HCT116 (cell line): ENCODE data around the gene DAGLB. TPM values are rescaled to one million over a fixed set of nuclear protein-coding genes. Genes with fewer than 3 reads are reported as not detected.

ENCODE experiments used
- ATAC-seq: fragments of 200-7000 bp; cut with Tn5 transposase; 2 replicates; pipeline ENCODE4 v1.9.1; 2020; ENCODE audit warnings: mild to moderate bottlenecking, moderate library complexity
- BruUV-seq: library from RNA; stranded (reverse); fragments of 400-500 nt; replicated peaks from 2 replicates; lab custom pipeline; 2021; lab: Mats Ljungman, UMichigan
- CTCF ChIA-PET: fragments of 300-600 bp; sonication (Branson Sonifier 250); formaldehyde crosslinking; loops from one replicate; lab custom pipeline; 2021; ENCODE audit warnings: antibody characterized with exemption; lab: Charles Lee
- POLR2A ChIA-PET: fragments of 300-600, 350-600 bp; sonication (Branson Sonifier 250); formaldehyde crosslinking; loops from one replicate; lab custom pipeline; 2021; ENCODE audit warnings: antibody characterized with exemption; lab: Charles Lee
- RAD21 ChIA-PET, 2 experiments: fragments of 300-600 bp; sonication (Branson Sonifier 250); formaldehyde crosslinking; loops; one replicate each; lab custom pipeline; 2023; ENCODE audit warnings: low total read pairs in 2 of 2; ENCODE audit not compliant: uncharacterized antibody in 2 of 2, unreplicated experiment in 2 of 2, low non-redundant PET in 1 of 2; lab: Charles Lee
- DNase-seq: peaks from one replicate; pipeline ENCODE4 v3.0.0-alpha.2; 2010; ENCODE audit warnings: low read depth, low spot score
- H2AFZ ChIP-seq: fragments of 200-600 bp; shearing (Covaris generic), sonication (generic); 2 replicates; pipeline ENCODE4 v1.6.1; 2017; ENCODE audit warnings: low read depth, mixed run types, mixed read lengths, antibody characterized with exemption, low read length; ENCODE audit not compliant: poor library complexity, severe bottlenecking
- H3K27ac ChIP-seq: 2 replicates; pipeline ENCODE4 v1.5.1; 2012; ENCODE audit warnings: low read depth, low read length
- H3K27me3 ChIP-seq: fragments of 200-600 bp; sonication (generic); 2 replicates; pipeline ENCODE4 v1.6.1; 2016; ENCODE audit warnings: mixed run types, low read length, mixed read lengths; ENCODE audit not compliant: insufficient read depth
- H3K36me3 ChIP-seq, 2 experiments: fragments of 200-500 bp in 1 of 2; fragments of 200-600 bp in 1 of 2; sonication (Bioruptor generic) in 1 of 2; sonication (generic) in 1 of 2; 2 replicates each; pipeline versions ENCODE4 v1.5.1 to v1.6.1; 2014 to 2016; ENCODE audit warnings: low read length in 2 of 2, inconsistent platforms in 1 of 2, mixed read lengths in 1 of 2, mixed run types in 1 of 2; ENCODE audit not compliant: insufficient read depth in 2 of 2, control insufficient read depth in 1 of 2
- H3K4me1 ChIP-seq, 2 experiments: fragments of 200-600 bp in 1 of 2; sonication (generic) in 1 of 2; 2 replicates each; pipeline versions ENCODE4 v1.5.1 to v1.6.1; 2012 to 2017; ENCODE audit warnings: low read length in 2 of 2, inconsistent platforms in 1 of 2, mild to moderate bottlenecking in 1 of 2, mixed read lengths in 1 of 2, mixed run types in 1 of 2, moderate library complexity in 1 of 2; ENCODE audit not compliant: insufficient read depth in 2 of 2, control insufficient read depth in 1 of 2
- H3K4me2 ChIP-seq: fragments of 200-600 bp; sonication (generic); 2 replicates; pipeline ENCODE4 v1.6.1; 2017; ENCODE audit warnings: mixed run types, low read length, mixed read lengths
- H3K4me3 ChIP-seq, 2 experiments: fragments of 200-600 bp in 1 of 2; sonication (generic) in 1 of 2; replicated peaks in 1 of 2; 2 replicates each; pipeline ENCODE4 v1.5.1; 2011 to 2016; ENCODE audit warnings: low read length in 2 of 2, control low read depth in 1 of 2, low read depth in 1 of 2, mild to moderate bottlenecking in 1 of 2, mixed read lengths in 1 of 2, mixed run types in 1 of 2
- H3K79me2 ChIP-seq: fragments of 200-600 bp; sonication (generic); 2 replicates; pipeline ENCODE4 v1.6.1; 2017; ENCODE audit warnings: mild to moderate bottlenecking, mixed run types, low read length, moderate library complexity, mixed read lengths; ENCODE audit not compliant: insufficient read depth
- H3K9ac ChIP-seq: fragments of 200-600 bp; sonication (generic); 2 replicates; pipeline ENCODE4 v1.6.1; 2016; ENCODE audit warnings: low read length, mixed read lengths
- H3K9me2 ChIP-seq: fragments of 200-600 bp; sonication (generic), shearing (Covaris generic); 2 replicates; pipeline ENCODE4 v1.6.1; 2017; ENCODE audit warnings: mixed run types, mild to moderate bottlenecking, moderate library complexity; ENCODE audit not compliant: insufficient read depth
- H3K9me3 ChIP-seq, 2 experiments: fragments of 200-500 bp in 1 of 2; fragments of 200-600 bp in 1 of 2; sonication (Bioruptor generic) in 1 of 2; sonication (generic) in 1 of 2; 2 replicates each; pipeline ENCODE4 v1.6.1; 2014 to 2017; ENCODE audit warnings: low read length in 2 of 2, mixed read lengths in 2 of 2, inconsistent platforms in 1 of 2, low read depth in 1 of 2, mild to moderate bottlenecking in 1 of 2, mixed run types in 1 of 2, moderate library complexity in 1 of 2; ENCODE audit not compliant: control insufficient read depth in 1 of 2, insufficient read depth in 1 of 2
- H4K20me1 ChIP-seq: fragments of 200-600 bp; sonication (generic), shearing (Covaris generic); 2 replicates; pipeline ENCODE4 v1.6.1; 2017; ENCODE audit warnings: mixed run types, mild to moderate bottlenecking, moderate library complexity; ENCODE audit not compliant: insufficient read depth
- CTCF ChIP-seq, 3 experiments: fragments of 200-600 bp in 1 of 3; sonication (generic) in 1 of 3; IDR thresholded peaks in 2 of 3; conservative IDR thresholded peaks in 1 of 3; 2 replicates each; pipeline ENCODE4 v1.5.1; 2012 to 2017; ENCODE audit warnings: low read depth in 2 of 3, low read length in 2 of 3, antibody characterized with exemption in 1 of 3, borderline replicate concordance in 1 of 3, control low read depth in 1 of 3, mild to moderate bottlenecking in 1 of 3, mixed read lengths in 1 of 3, mixed run types in 1 of 3, moderate library complexity in 1 of 3; ENCODE audit not compliant: insufficient read depth in 1 of 3
- EGR1 ChIP-seq: IDR thresholded peaks from 2 replicates; pipeline ENCODE4 v1.6.1; 2012; ENCODE audit warnings: low read depth
- ELF1 ChIP-seq: IDR thresholded peaks from 2 replicates; pipeline ENCODE4 v1.6.1; 2012; ENCODE audit warnings: low read depth, borderline replicate concordance
- FOSL1 ChIP-seq: IDR thresholded peaks from 2 replicates; pipeline ENCODE4 v1.6.1; 2012; ENCODE audit warnings: low read depth
- JUND ChIP-seq: IDR thresholded peaks from 2 replicates; pipeline ENCODE4 v1.6.1; 2012
- POLR2AphosphoS5 ChIP-seq: IDR thresholded peaks from 2 replicates; pipeline ENCODE4 v1.6.1; 2011; ENCODE audit warnings: mild to moderate bottlenecking, low read depth, low read length, moderate library complexity
- RAD21 ChIP-seq: IDR thresholded peaks from 2 replicates; pipeline ENCODE4 v1.6.1; 2012; ENCODE audit warnings: low read depth, mild to moderate bottlenecking
- SP1 ChIP-seq: IDR thresholded peaks from 2 replicates; pipeline ENCODE4 v1.6.1; 2012; ENCODE audit warnings: low read depth
- YY1 ChIP-seq: IDR thresholded peaks from 2 replicates; pipeline ENCODE4 v1.6.1; 2011; ENCODE audit warnings: low read length, low read depth, moderate library complexity, mild to moderate bottlenecking; ENCODE audit not compliant: insufficient replicate concordance; ENCODE audit errors: extremely low read depth
- ZBTB33 ChIP-seq: IDR thresholded peaks from 2 replicates; pipeline ENCODE4 v1.6.1; 2011; ENCODE audit warnings: mild to moderate bottlenecking, low read length, moderate library complexity; ENCODE audit not compliant: insufficient replicate concordance; ENCODE audit errors: extremely low read depth
- ZFX ChIP-seq: fragments of 450-650 bp; IDR thresholded peaks from 2 replicates; pipeline ENCODE4 v1.6.1; 2017
- intact Hi-C: fragments of 100-400 bp; cut with micrococcal nuclease; formaldehyde crosslinking; loops from 2 replicates; pipeline ENCODE4 v1.10.0; 2022
- total RNA-seq: library from RNA; stranded (reverse); gene quantifications from one replicate; pipeline ENCODE4 v1.2.1, GENCODE V29; 2021; ENCODE audit not compliant: unreplicated experiment

DAGLB gene
- total RNA-seq, 1 experiment from 2014 or later = 30.2 TPM

- TF ChIP-seq ZBTB33 (no peak), FOSL1 (no peak), YY1 (no peak), ELF1 (no peak), JUND (no peak), CTCF (IDR thresholded peaks at IDR 0.05 in 2 of 3, conservative IDR thresholded peaks at IDR 0.05 in 1 of 3; ENCODE audit: borderline replicate concordance in 1 of 3, insufficient read depth in 1 of 3, low read depth in 2 of 3, low read length in 2 of 3) (no peak), SP1 (no peak), POLR2AphosphoS5 (no peak), EGR1 (no peak), ZFX (no peak)
Measured at GRCh38 chr7:6425948-6426347, 21.8 kb downstream of the DAGLB start (continued).

- no peak overlapping the region for H3K9ac ChIP-seq
- no peaks in the 10 kb centered on the region for H3K27me3 ChIP-seq
- no peak overlapping the region for H3K4me2 ChIP-seq
- no peak overlapping the region for H2AFZ ChIP-seq
- H3K27ac ChIP-seq = no peak overlapping the region
- H3K9me2 ChIP-seq = no peaks in the 10 kb centered on the region
- H4K20me1 ChIP-seq = no peaks in the 10 kb centered on the region
- H3K4me1 ChIP-seq = no peaks in the 10 kb centered on the region
- ATAC-seq (peak; percentile 60), DNase-seq (no peak)
- ChIA-PET POLR2A (no interaction called here), RAD21 (no interaction called here), CTCF (no interaction called here)
- BruUV-seq = no TSS peak
- TF ChIP-seq FOSL1 (no peak), RAD21 (peak; percentile 46)
- peaks cover 19 to 77% of the 10 kb centered on the region in 2 experiments for H3K36me3 ChIP-seq
- peaks cover 22% of the 10 kb centered on the region for H3K79me2 ChIP-seq
- intact Hi-C loops = no loop called here
- no peak overlapping the region for H3K4me3 ChIP-seq
- H3K9me3 ChIP-seq = peaks cover 7 to 22% of the 10 kb centered on the region in 2 experiments; a peak in 2 of 4 replicates
Measured at GRCh38 chr7:6423942-6424701, 23.6 kb downstream of the DAGLB start.
